ENCODE measurements around the gene TP73.
A peak's percentile ranks its signal among the peaks of the same experiment; 100 is the strongest.

The TP73 gene

GRCh38 chr1:3762151-3762872, 110.0 kb downstream of the TP73 start:
- Mint-ChIP-seq H3K27ac (no peak overlapping the region), H3K9me3 (peaks cover 18% of the 10 kb centered on the region), H3K4me3 (no peak overlapping the region), H3K4me1 (no peaks in the 10 kb centered on the region), H3K27me3 (ENCODE audit: low read depth) (peaks cover 28% of the 10 kb centered on the region), H3K36me3 (ENCODE audit: low read depth) (no peaks in the 10 kb centered on the region)
- no peak for TF ChIP-seq CTCF (IDR thresholded peaks at IDR 0.05; ENCODE audit: unreplicated experiment in 3 of 3)

GRCh38 chr1:3762873-3763228, 110.5 kb downstream of the TP73 start:
- H3K9me3 Mint-ChIP-seq, result peaks cover 18% of the 10 kb centered on the region
- no peak overlapping the region for H3K4me3 Mint-ChIP-seq
- no peaks in the 10 kb centered on the region for H3K36me3 Mint-ChIP-seq (ENCODE audit: low read depth)
- H3K27ac Mint-ChIP-seq, result no peak overlapping the region
- H3K27me3 Mint-ChIP-seq (ENCODE audit: low read depth), result peaks cover 28% of the 10 kb centered on the region
- H3K4me1 Mint-ChIP-seq, result no peaks in the 10 kb centered on the region
- no peak for TF ChIP-seq CTCF (IDR thresholded peaks at IDR 0.05; ENCODE audit: unreplicated experiment in 3 of 3)

- Mint-ChIP-seq H3K27me3 (ENCODE audit: low read depth) (peaks cover 28% of the 10 kb centered on the region), H3K27ac (no peak overlapping the region), H3K9me3 (peaks cover 18% of the 10 kb centered on the region), H3K4me3 (no peak overlapping the region), H3K4me1 (no peaks in the 10 kb centered on the region), H3K36me3 (ENCODE audit: low read depth) (no peaks in the 10 kb centered on the region)
- no peak for TF ChIP-seq CTCF (IDR thresholded peaks at IDR 0.05; ENCODE audit: unreplicated experiment in 3 of 3)
Measured at GRCh38 chr1:3763351-3764125, 111.2 kb downstream of the TP73 start.

GRCh38 chr1:3767328-3767925, 115.1 kb downstream of the TP73 start:
- Mint-ChIP-seq H3K27me3 (ENCODE audit: low read depth) (peaks cover 23% of the 10 kb centered on the region), H3K4me3 (peak overlapping the region in 1 of 3 experiments; percentile 56), H3K9me3 (peaks cover 5% of the 10 kb centered on the region), H3K4me1 (peaks cover 5% of the 10 kb centered on the region), H3K27ac (no peak overlapping the region), H3K36me3 (ENCODE audit: low read depth) (no peaks in the 10 kb centered on the region)
- no peak for TF ChIP-seq CTCF (IDR thresholded peaks at IDR 0.05; ENCODE audit: unreplicated experiment in 3 of 3)

- H3K9me3 Mint-ChIP-seq, result peaks cover 5% of the 10 kb centered on the region
- H3K27me3 Mint-ChIP-seq (ENCODE audit: low read depth), result peaks cover 23% of the 10 kb centered on the region
- peaks cover 8% of the 10 kb centered on the region for H3K4me1 Mint-ChIP-seq
- H3K27ac Mint-ChIP-seq, result no peak overlapping the region
- TF ChIP-seq CTCF (IDR thresholded peaks at IDR 0.05; ENCODE audit: unreplicated experiment in 3 of 3), result no peak
- H3K4me3 Mint-ChIP-seq, result no peak overlapping the region
- no peaks in the 10 kb centered on the region for H3K36me3 Mint-ChIP-seq (ENCODE audit: low read depth)
Measured at GRCh38 chr1:3768811-3769390, 116.6 kb downstream of the TP73 start.

Data from nephron (organoid).